GM18867 (cell line): ENCODE measurements around the gene SLFN5.
"Not testable (repeated sequence)": the region's sequence is repeated elsewhere in the genome, so short reads cannot be mapped to it uniquely, and the experiment has no call there.

ENCODE experiments used
- ATAC-seq: cut with Tn5 transposase; IDR thresholded peaks from one replicate; pipeline ENCODE4 v1.9.1; 2021; ENCODE audit warnings: mild to moderate bottlenecking, moderate library complexity; ENCODE audit not compliant: unreplicated experiment

Gene SLFN5

GRCh38 chr17:35241520-35241919 lies 1.4 kb upstream of the SLFN5 start:
- no peak for ATAC-seq

- ATAC-seq, result peak; percentile 55
Observed at GRCh38 chr17:35242158-35242804, 591 bp upstream of the SLFN5 start.

GRCh38 chr17:35243561-35244340 lies 879 bp downstream of the SLFN5 start:
- no peak for ATAC-seq

GRCh38 chr17:35244341-35245195 lies 1.7 kb downstream of the SLFN5 start:
- peak; percentile 40 for ATAC-seq

- no peak for ATAC-seq
Observed at GRCh38 chr17:35245196-35245486, 2.3 kb downstream of the SLFN5 start.

- ATAC-seq, result no peak
Observed at GRCh38 chr17:35252651-35253050, 9.8 kb downstream of the SLFN5 start.

GRCh38 chr17:35254107-35254773 lies 11.4 kb downstream of the SLFN5 start:
- no peak for ATAC-seq

- ATAC-seq, result no peak
Observed at GRCh38 chr17:35255316-35255715, 12.4 kb downstream of the SLFN5 start.

- ATAC-seq, result no peak
Observed at GRCh38 chr17:35256629-35257028, 13.8 kb downstream of the SLFN5 start.

- ATAC-seq, result no peak
Observed at GRCh38 chr17:35257208-35257659, 14.4 kb downstream of the SLFN5 start.

- no peak for ATAC-seq
Observed at GRCh38 chr17:35259001-35259400, 16.1 kb downstream of the SLFN5 start.

GRCh38 chr17:35265071-35265470 lies 22.2 kb downstream of the SLFN5 start:
- ATAC-seq, result no peak

GRCh38 chr17:35265566-35266141 lies 22.8 kb downstream of the SLFN5 start:
- no peak for ATAC-seq

GRCh38 chr17:35274167-35275066 lies 31.5 kb downstream of the SLFN5 start:
- ATAC-seq, result not testable (repeated sequence)

- not testable (repeated sequence) for ATAC-seq
Observed at GRCh38 chr17:35278454-35278853, 35.6 kb downstream of the SLFN5 start.

GRCh38 chr17:35278876-35279275 lies 36.0 kb downstream of the SLFN5 start:
- not testable (repeated sequence) for ATAC-seq

GRCh38 chr17:35283767-35284166 lies 40.9 kb downstream of the SLFN5 start:
- ATAC-seq, result no peak

- ATAC-seq, result no peak
Observed at GRCh38 chr17:35284955-35285354, 42.1 kb downstream of the SLFN5 start.

GRCh38 chr17:35286120-35286781 lies 43.4 kb downstream of the SLFN5 start:
- ATAC-seq, result no peak
